Breast epithelium (tissue), 3 donors: ENCODE measurements around the gene SLC17A5.

ENCODE experiments used
- POLR2A ChIP-seq: fragments of 450-650 bp; IDR thresholded peaks from one replicate; pipeline ENCODE4 v1.6.1; 2016; ENCODE audit warnings: antibody characterized with exemption, mild to moderate bottlenecking, moderate library complexity
- TF ChIP-seq, protein P1 (sequence below), 3 donors: fragments of 450-650 bp; IDR thresholded peaks; one replicate each; pipeline ENCODE4 v1.5.1; 2016 to 2017; ENCODE audit warnings: antibody characterized with exemption in 3 of 3, mild to moderate bottlenecking in 3 of 3, moderate library complexity in 3 of 3

DNA sequence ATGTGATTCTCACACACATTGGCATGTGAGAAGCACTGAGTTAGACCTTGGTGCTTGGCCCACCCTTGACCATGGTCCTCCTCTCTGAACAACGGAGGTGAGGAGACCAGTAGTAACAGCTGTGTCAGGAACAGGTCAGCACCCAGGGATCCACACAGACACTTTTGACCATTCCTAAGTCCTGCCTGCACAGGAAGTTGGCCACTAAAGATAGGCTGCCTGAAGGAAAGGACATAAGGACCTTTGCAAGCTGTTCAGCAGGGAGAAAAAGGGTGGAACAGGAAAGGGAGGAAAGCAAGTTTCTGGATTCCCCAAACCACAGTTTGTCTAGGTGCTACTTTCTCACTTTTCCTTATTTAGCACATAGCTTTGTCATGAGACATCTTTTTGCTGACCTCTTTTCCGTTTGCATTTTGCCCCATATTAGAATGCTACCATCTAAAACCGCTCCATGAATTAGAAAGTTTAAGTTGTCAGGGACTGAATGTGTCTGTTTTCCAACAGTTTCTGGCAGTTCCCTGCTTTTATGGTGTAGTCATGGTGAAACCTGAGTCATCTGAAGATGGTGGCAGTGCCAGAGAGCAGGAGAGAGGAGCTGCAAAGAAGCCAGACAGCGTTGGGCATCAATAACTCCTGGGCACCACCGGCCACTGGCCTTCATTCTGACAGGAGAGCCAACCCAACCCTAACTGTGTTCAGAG is 41.1 kb upstream of the SLC17A5 start:
- TF ChIP-seq POLR2A: no peak
- TF ChIP-seq, protein P1, sequence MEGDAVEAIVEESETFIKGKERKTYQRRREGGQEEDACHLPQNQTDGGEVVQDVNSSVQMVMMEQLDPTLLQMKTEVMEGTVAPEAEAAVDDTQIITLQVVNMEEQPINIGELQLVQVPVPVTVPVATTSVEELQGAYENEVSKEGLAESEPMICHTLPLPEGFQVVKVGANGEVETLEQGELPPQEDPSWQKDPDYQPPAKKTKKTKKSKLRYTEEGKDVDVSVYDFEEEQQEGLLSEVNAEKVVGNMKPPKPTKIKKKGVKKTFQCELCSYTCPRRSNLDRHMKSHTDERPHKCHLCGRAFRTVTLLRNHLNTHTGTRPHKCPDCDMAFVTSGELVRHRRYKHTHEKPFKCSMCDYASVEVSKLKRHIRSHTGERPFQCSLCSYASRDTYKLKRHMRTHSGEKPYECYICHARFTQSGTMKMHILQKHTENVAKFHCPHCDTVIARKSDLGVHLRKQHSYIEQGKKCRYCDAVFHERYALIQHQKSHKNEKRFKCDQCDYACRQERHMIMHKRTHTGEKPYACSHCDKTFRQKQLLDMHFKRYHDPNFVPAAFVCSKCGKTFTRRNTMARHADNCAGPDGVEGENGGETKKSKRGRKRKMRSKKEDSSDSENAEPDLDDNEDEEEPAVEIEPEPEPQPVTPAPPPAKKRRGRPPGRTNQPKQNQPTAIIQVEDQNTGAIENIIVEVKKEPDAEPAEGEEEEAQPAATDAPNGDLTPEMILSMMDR (IDR thresholded peaks at IDR 0.05): no peak
